Stimulated activated CD4-positive, alpha-beta T cell treated with anti-CD3 and anti-CD28 coated beads, Interleukin-15, amount 100 ng/mL, for 48 hours (primary cell): ENCODE data around the gene MUC4.
"Not testable (repeated sequence)": the region's sequence is repeated elsewhere in the genome, so short reads cannot be mapped to it uniquely, and the experiment has no call there.

Experiments
- DNase-seq, 2 donors: peaks; one replicate each; pipeline ENCODE4 v3.0.0-alpha.2; 2020; ENCODE audit warnings: low read depth in 2 of 2

MUC4 gene

GRCh38 chr3:195762611-195763010, 49.1 kb downstream of the MUC4 start:
- no peak for DNase-seq

DNA sequence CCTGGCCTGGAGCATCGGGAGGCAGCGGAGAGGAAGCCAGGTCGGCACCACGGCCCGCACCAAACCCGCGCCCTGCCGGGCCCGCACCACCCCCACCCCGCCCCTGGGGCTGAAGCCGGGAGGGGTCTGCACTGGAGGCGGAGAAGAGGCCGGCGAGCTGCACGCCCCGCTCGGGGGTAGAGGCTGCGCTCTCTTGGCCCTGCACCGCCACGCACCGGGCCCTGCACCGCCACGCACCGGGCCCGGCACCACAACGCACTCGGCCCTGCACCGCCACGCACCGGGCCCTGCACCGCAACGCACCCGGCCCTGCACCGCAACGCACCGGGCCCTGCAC, 49.5 kb downstream of the MUC4 start:
- DNase-seq = no peak

- DNase-seq = no peak
Observed at GRCh38 chr3:195761567-195762248, 50.0 kb downstream of the MUC4 start.

DNA sequence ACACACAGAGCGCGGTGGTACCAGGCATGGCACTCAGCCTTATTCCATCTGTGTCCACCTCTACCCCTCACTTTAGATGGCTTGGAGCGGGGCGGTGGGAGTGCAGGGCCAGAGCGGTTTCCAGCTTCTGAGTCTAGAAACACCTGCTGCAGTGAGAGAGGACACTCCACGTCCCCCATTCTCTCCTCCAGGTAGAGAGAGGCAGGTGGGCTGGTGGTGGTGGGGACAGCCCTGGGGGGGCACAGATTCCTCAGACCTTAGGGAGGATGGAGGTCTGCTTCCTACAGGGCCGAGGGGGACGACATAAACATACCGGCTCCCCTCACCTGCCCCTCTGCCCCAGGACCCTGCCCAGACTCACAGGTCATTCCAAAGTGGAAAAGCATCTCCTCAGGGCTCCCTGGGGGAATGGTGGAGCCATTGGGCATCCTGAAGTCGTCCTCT, 50.6 kb downstream of the MUC4 start:
- DNase-seq = no peak

DNA sequence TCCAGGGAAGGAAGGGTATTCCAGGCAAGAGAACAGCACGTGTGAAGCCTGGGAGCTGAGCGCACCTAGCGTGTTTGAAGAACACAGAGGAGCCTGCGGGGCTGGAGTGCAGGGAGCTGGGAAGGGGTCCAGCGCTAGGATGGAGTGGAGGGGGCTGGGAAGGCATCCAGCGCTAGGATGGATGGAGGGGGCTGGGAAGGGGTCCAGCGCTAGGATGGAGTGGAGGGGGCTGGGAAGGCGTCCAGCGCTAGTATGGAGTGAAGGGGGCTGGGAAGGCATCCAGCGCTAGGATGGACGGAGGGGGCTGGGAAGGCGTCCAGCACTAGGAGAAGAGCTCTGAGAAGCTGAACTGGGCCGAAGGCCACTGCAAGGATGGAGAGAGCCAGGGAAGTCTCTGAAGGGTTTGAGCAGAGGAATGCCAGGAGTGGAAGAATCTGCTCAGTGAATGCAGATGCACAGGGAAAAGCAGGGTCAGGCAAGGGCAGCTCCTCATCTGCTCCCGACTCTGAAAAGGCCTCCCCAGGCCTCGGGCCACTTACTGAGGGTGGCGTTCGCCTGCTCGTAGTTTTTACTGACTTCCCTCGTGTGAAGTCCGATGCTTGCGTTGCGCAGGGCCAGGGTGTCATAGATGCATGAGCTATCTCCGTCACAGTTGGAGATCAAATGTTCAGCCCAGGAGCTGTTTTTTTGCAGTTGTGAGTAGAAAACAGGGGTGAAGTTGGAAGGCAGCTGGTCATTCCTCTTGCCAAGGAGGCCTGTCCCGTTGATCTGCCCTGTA, 51.2 kb downstream of the MUC4 start:
- DNase-seq = no peak

- no peak for DNase-seq
Observed at GRCh38 chr3:195758721-195759353, 52.9 kb downstream of the MUC4 start.

GRCh38 chr3:195757827-195758226, 53.9 kb downstream of the MUC4 start:
- no peak for DNase-seq

DNA sequence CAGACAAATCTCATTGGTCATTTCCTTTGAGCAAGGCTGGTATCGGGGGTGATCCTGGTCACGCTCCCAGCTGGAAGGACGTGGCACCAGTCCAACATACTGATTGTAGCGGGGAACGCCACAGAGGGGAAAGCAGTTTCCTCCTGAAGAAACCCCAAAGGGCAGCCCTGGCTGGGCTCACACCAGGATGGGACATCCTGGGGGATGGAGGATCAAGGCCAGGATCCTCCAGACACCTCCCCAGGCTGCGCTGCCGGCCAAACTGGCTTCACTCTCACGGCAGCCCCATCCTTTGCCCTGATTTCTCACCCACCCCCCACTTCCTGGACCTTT, 54.3 kb downstream of the MUC4 start:
- DNase-seq = no peak

GRCh38 chr3:195755791-195756676, 55.7 kb downstream of the MUC4 start:
- DNase-seq = peak in 1 of 2 donors; percentile 12

GRCh38 chr3:195755391-195755790, 56.3 kb downstream of the MUC4 start:
- DNase-seq = no peak

GRCh38 chr3:195754906-195755305, 56.8 kb downstream of the MUC4 start:
- DNase-seq = no peak

DNA sequence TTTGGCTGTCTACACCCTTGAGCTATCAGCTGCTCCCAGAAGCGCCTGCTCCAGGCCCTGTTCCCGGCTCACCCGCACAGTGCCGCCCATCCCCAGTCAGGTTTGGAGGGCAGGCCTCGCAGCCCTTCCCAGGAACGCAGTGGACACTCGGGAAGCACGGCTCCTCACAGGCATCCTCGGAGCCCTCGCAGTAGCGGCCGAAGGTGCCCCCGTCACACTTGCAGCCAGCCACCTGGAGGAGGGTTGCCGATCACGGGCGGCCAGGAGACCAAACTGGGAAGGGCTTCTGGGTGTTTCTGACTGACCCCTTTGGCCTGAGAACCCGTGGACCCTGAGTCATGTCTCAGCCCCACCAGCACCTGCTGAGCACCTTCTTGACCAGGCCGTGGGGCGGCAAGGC, 57.6 kb downstream of the MUC4 start:
- no peak for DNase-seq

DNA sequence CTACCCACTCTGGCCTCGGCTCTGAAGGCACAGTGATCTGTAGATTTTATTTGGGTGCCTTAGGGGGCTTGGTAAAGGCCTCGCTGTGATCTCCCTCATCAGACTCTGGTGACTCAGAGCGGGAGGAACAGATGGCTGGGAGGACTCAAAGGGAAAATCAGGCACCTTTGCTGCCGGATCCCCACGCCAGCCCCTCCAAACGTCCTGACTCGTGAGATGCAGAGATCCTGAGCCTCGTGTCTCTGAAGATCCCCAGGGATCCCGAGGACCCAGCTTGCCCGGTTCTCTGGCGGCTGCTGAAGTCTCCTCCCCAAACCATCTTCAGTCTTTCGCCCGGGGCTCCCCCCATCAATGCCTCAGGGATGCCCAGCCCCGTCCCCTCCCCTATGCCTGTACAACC, 58.1 kb downstream of the MUC4 start:
- no peak for DNase-seq

- DNase-seq = no peak
Observed at GRCh38 chr3:195752546-195753331, 59.0 kb downstream of the MUC4 start.

- DNase-seq = no peak
Observed at GRCh38 chr3:195752066-195752465, 59.7 kb downstream of the MUC4 start.

GRCh38 chr3:195751560-195751959, 60.2 kb downstream of the MUC4 start:
- no peak for DNase-seq

DNA sequence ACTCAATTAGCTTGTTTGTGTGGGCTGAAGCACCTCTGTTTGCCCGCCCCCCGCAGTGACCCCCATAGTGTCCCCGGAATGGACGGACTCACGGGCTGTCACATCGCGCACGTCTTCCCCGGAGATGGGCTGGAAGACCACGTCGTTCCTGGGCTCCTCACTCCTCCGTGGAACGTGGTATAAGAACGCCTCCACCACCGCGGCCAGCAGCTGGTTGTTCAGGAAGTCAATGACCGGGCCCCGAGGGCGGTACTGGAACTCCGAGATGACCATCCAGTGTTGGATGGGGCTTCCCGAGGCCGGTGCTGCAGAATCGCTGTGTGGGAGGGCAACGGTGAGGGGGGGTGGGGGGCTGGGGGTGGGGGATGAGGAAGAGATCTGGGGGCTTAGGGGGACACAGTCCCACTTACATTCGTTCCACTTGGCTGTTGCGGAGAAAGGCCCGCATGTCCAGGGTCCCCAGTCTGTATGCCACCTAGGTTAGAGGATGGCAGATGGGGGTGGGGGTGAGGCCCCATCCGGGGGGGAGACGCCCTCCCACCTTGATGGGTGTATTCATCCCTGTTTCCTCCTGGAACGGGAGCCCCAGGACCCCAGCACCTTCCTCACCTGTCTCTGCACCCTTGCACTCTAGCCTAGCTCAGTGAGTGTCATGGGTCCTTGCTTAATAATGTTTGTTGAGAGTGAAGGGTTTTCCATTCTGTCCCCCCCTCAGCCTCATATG, 60.8 kb downstream of the MUC4 start:
- DNase-seq = no peak

DNA sequence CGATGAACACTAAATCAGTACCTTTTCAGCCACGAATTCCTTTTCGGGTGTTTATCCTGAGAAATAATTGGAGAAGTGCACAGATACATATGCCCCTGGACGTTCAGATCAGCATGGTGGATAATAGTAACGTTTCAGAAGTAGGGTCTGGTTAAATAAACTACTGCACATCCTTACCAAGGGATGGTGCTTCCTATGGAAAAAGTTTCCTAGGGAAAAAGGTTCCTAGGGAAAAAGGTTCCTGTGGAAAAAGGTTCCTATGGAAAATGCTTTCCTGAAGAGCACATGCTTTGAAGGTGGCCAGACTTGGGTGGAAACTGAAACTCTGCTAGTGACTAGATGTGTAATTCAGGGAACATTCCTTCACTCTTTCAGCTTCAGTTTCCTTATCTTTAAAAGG, 62.6 kb downstream of the MUC4 start:
- not testable (repeated sequence) for DNase-seq

GRCh38 chr3:195748661-195749060, 63.1 kb downstream of the MUC4 start:
- DNase-seq = no peak

DNA sequence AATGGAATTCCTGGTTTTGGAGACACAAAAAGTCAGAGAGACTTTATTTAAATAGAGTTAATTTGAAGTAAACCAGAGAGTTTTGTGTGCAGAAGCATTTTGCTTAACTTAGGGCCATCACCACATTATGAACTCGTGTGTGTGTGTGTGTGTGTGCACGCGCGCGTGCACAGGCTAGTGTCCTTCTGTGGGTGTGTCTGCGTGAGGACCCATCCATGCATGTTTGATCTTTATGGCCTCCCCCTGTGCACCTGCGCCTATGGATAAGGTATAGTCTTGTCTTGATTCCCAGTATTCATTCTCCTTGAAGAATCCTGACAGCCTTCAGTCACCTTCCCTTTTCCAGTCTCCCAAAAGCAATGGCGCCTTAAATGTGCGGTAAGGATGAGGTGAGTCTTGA, 65.0 kb downstream of the MUC4 start:
- no peak for DNase-seq

GRCh38 chr3:195746346-195746745, 65.4 kb downstream of the MUC4 start:
- DNase-seq = no peak
